ENCODE measurements around the gene SPEF1. TPM values are rescaled to one million over a fixed set of nuclear protein-coding genes. Genes with fewer than 3 reads are reported as not detected.

SPEF1 gene
- total and polyA plus RNA-seq, 2 of the 13 experiments (the other 11 are each of a cell fraction or from before 2014, with no cell fraction given), result 0.11 to 0.27 TPM

- TF ChIP-seq ZBTB26 (CRISPR knock-in tag; IDR thresholded peaks at IDR 0.05; ENCODE audit: borderline replicate concordance) (no peak; the same call in 1 of the 2 replicates), ARHGAP35 (CRISPR knock-in tag; IDR thresholded peaks at IDR 0.05; ENCODE audit: borderline replicate concordance) (no peak), DNMT3B (CRISPR knock-in tag; conservative IDR thresholded peaks at IDR 0.05) (peak; percentile 85), ZFP82 (CRISPR knock-in tag; IDR thresholded peaks at IDR 0.05; ENCODE audit: borderline replicate concordance) (no peak), ZNF614 (CRISPR knock-in tag; IDR thresholded peaks at IDR 0.05; ENCODE audit: borderline replicate concordance) (no peak; the same call in 1 of the 2 replicates), GTF2F1 (IDR thresholded peaks at IDR 0.05; ENCODE audit: low read length) (no peak), NRL (CRISPR knock-in tag; IDR thresholded peaks at IDR 0.05; ENCODE audit: borderline replicate concordance) (peak; percentile 77; the same call in 1 of the 2 replicates), ZFYVE20 (CRISPR knock-in tag; IDR thresholded peaks at IDR 0.05; ENCODE audit: borderline replicate concordance, low read depth) (no peak), ELF4 (CRISPR knock-in tag; IDR thresholded peaks at IDR 0.05; ENCODE audit: borderline replicate concordance) (no peak), MED13 (CRISPR knock-in tag; IDR thresholded peaks at IDR 0.05) (no peak), FOXO1 (CRISPR knock-in tag; IDR thresholded peaks at IDR 0.05) (no peak), PHF21A (CRISPR knock-in tag; IDR thresholded peaks at IDR 0.05) (no peak), MYNN (CRISPR knock-in tag; IDR thresholded peaks at IDR 0.05; ENCODE audit: low read depth) (peak; percentile 87), ZNF232 (CRISPR knock-in tag; IDR thresholded peaks at IDR 0.05; ENCODE audit: borderline replicate concordance) (no peak), ZNF788 (CRISPR knock-in tag; IDR thresholded peaks at IDR 0.05; ENCODE audit: borderline replicate concordance) (no peak; the same call in 1 of the 2 replicates), ZNF441 (CRISPR knock-in tag; IDR thresholded peaks at IDR 0.05; ENCODE audit: borderline replicate concordance) (no peak), ZNF549 (CRISPR knock-in tag; IDR thresholded peaks at IDR 0.05) (no peak), ZNF710 (CRISPR knock-in tag; IDR thresholded peaks at IDR 0.05; ENCODE audit: borderline replicate concordance) (no peak), KLF9 (CRISPR knock-in tag; IDR thresholded peaks at IDR 0.05; ENCODE audit: low read depth) (no peak), HNF1A (IDR thresholded peaks at IDR 0.05; ENCODE audit: low read depth) (no peak), HNF1A (CRISPR knock-in tag; IDR thresholded peaks at IDR 0.05; ENCODE audit: borderline replicate concordance) (peak; percentile 18; the same call in 1 of the 2 replicates), ZNF616 (CRISPR knock-in tag; IDR thresholded peaks at IDR 0.05; ENCODE audit: low read depth) (no peak), IRF2 (CRISPR knock-in tag; IDR thresholded peaks at IDR 0.05) (peak; percentile 95)
These were observed at the start of gene SPEF1 (continued) for GRCh38 chr20:3781153-3781910.
